Measurements from ENCODE around the gene PIAS1. TPM values are rescaled to one million over a fixed set of nuclear protein-coding genes. Genes with fewer than 3 reads are reported as not detected.

PIAS1 gene
- total RNA-seq, 4 donors from 2014 or later: 26.2 to 68.4 (median 53.1) TPM

DNA sequence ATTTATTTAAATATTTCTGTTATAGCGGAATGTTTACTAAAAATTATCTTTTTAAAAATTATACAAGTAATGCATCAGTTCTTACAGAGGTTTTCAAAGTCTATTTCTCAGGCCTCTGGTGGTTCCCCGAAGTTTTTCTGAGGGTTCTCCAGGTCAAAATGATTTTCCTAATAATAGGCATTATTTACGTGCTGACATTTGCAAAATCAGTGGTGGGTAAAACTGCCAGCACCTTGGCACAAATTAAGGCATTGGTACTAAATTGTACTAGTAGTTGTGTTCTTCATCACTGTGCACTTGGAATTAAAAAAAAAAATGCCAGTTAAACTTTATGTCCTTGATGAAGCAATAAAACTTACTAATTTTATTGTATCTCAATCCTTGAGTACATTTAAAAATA lies 9.5 kb downstream of the PIAS1 start:
- WGBS: 89% methylated on average over 3 of the region's 3 CpGs
- TF ChIP-seq POLR2A (IDR thresholded peaks at IDR 0.05; ENCODE audit: low read depth) (no peak), EP300 (IDR thresholded peaks at IDR 0.05) (no peak), POLR2AphosphoS5 (IDR thresholded peaks at IDR 0.05) (no peak), CTCF (IDR thresholded peaks at IDR 0.05) (no peak)
- Histone ChIP-seq H3K4me1 (peaks cover 27 to 78% (median 43%) of the 10 kb centered on the region in 4 donors), H3K36me3 (peaks cover 0 to 6% (median 3%) of the 10 kb centered on the region in 4 donors), H3K27me3 (no peaks in the 10 kb centered on the region), H3K27ac (replicated peaks in 1 of 4) (no peak overlapping the region), H3K9me3 (no peaks in the 10 kb centered on the region), H3K4me3 (no peak overlapping the region)
- DNase-seq (ENCODE audit: extremely low spot score): no peak
- intact Hi-C loops (cut with DNase I): no loop called here

DNA sequence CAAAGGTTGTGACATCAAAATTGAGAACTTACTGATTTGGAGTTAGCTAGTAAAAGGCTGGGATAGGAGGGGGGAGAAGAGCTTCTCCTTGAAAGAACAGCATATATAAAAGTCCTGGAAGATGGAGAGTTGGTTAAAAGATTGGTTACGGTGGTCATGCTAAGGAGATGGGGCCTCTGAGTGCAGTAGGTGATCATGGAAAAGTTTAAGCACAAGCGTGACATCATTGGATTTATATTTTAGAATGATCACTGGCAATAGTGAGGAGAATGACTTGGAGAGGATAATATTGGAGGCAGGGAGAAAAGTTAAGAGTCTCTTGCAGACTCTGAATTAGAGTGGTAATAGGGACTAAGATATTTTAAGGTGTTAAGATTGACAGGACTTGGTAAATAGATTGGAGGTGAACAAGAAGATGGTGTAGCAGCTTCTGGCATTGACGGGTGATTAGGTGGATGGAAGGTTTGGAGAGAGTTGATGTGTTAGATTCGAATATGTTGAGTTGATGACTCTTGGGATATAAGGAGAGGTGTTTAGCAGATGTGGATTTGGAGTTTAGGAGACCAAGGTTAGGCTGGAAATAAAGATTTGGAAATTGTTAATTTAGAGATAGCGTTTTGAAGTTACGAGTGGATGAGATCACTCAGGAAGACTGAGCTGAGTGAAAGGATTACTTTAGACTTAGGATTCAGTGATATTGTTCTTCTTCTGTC lies 19.6 kb downstream of the PIAS1 start:
- Histone ChIP-seq H3K27me3 (no peaks in the 10 kb centered on the region), H3K4me1 (peaks cover 21 to 76% (median 50%) of the 10 kb centered on the region in 4 donors), H3K4me3 (no peak overlapping the region), H3K27ac (replicated peaks in 1 of 4) (no peak overlapping the region), H3K36me3 (no peaks in the 10 kb centered on the region), H3K9me3 (no peaks in the 10 kb centered on the region)
- DNase-seq (ENCODE audit: extremely low spot score): no peak
- TF ChIP-seq POLR2A (IDR thresholded peaks at IDR 0.05; ENCODE audit: low read depth) (no peak), POLR2AphosphoS5 (IDR thresholded peaks at IDR 0.05) (no peak), CTCF (IDR thresholded peaks at IDR 0.05) (no peak), EP300 (IDR thresholded peaks at IDR 0.05) (no peak)
- intact Hi-C loops (cut with DNase I): no loop called here
- WGBS: 93% methylated on average over 6 of the region's 6 CpGs

- H3K4me3 ChIP-seq: no peak overlapping the region
- H3K36me3 ChIP-seq: no peaks in the 10 kb centered on the region
- intact Hi-C loops (cut with DNase I): no loop called here
- H3K4me1 ChIP-seq: peaks cover 15 to 75% (median 56%) of the 10 kb centered on the region in 4 donors
- H3K9me3 ChIP-seq: no peaks in the 10 kb centered on the region
- 92% methylated on average over 18 of the region's 18 CpGs for WGBS
- TF ChIP-seq CTCF (IDR thresholded peaks at IDR 0.05) (no peak), POLR2AphosphoS5 (IDR thresholded peaks at IDR 0.05) (no peak), POLR2A (IDR thresholded peaks at IDR 0.05; ENCODE audit: low read depth) (no peak), EP300 (IDR thresholded peaks at IDR 0.05) (no peak)
- DNase-seq (ENCODE audit: extremely low spot score): no peak
- H3K27me3 ChIP-seq: no peaks in the 10 kb centered on the region
- H3K27ac ChIP-seq (replicated peaks in 1 of 4): no peak overlapping the region
These were observed 21.8 kb downstream of the PIAS1 start for GRCh38 chr15:68075764-68076385.

DNA sequence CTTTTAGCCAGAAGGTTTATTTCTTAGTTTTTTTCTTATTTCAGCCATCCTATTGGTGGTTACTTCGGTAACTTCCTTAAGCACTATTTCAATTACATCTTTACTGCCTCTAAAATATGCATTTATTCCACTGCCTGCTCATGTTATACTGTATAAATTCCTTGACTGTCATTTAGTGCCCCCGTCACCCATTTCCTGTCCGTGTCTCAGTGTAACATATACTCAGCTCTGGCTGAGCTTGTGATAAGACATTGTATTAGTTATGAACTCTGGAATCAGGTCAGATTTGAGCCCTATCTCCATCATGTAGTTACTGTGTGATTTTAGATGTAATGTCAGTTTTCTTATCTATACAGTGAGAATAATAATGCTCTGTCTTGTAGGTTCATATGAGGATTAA lies 24.2 kb downstream of the PIAS1 start:
- no peak overlapping the region for H3K27ac ChIP-seq (replicated peaks in 1 of 4)
- DNase-seq (ENCODE audit: extremely low spot score): no peak
- intact Hi-C loops (cut with DNase I): no loop called here
- TF ChIP-seq EP300 (IDR thresholded peaks at IDR 0.05): no peak
- TF ChIP-seq POLR2A (IDR thresholded peaks at IDR 0.05; ENCODE audit: low read depth): no peak
- no peak for TF ChIP-seq CTCF (IDR thresholded peaks at IDR 0.05)
- TF ChIP-seq POLR2AphosphoS5 (IDR thresholded peaks at IDR 0.05): no peak
- WGBS: 66% methylated on average over 3 of the region's 3 CpGs
- no peaks in the 10 kb centered on the region for H3K27me3 ChIP-seq
- no peak overlapping the region for H3K4me3 ChIP-seq
- H3K4me1 ChIP-seq: peaks cover 38 to 83% (median 76%) of the 10 kb centered on the region in 4 donors
- H3K36me3 ChIP-seq: no peaks in the 10 kb centered on the region
- no peaks in the 10 kb centered on the region for H3K9me3 ChIP-seq
